DOHH2 (cell line): ENCODE data around the gene ARTN.

Experiments
- H3F3A ChIP-seq: fragments of 200-600 bp; sonication (generic), shearing (Covaris generic); 2 replicates; pipeline ENCODE4 v1.6.0; 2016; ENCODE audit warnings: antibody characterized with exemption, mild to moderate bottlenecking; ENCODE audit not compliant: control insufficient read depth, insufficient read depth
- H3K27ac ChIP-seq: fragments of 200-600 bp; sonication (generic); 2 replicates; pipeline ENCODE4 v1.5.1; 2014; ENCODE audit warnings: low read depth, mild to moderate bottlenecking, low read length, moderate library complexity
- H3K27me3 ChIP-seq: fragments of 200-600 bp; sonication (generic); 2 replicates; pipeline ENCODE4 v1.6.1; 2014; ENCODE audit warnings: mild to moderate bottlenecking, low read length, mixed read lengths; ENCODE audit not compliant: control insufficient read depth
- H3K36me3 ChIP-seq: fragments of 200-600 bp; sonication (generic); 2 replicates; pipeline ENCODE4 v1.6.1; 2014; ENCODE audit warnings: mild to moderate bottlenecking, low read length, moderate library complexity, mixed read lengths; ENCODE audit not compliant: control insufficient read depth
- H3K4me1 ChIP-seq: fragments of 200-600 bp; sonication (generic); 2 replicates; pipeline ENCODE4 v1.6.1; 2014; ENCODE audit warnings: mild to moderate bottlenecking, low read length, mixed read lengths; ENCODE audit not compliant: control insufficient read depth
- H3K4me2 ChIP-seq: fragments of 200-600 bp; sonication (generic); 2 replicates; pipeline ENCODE4 v1.6.0; 2014; ENCODE audit warnings: mild to moderate bottlenecking, low read length, moderate library complexity
- H3K4me3 ChIP-seq: fragments of 200-600 bp; sonication (generic); 2 replicates; pipeline ENCODE4 v1.5.1; 2014; ENCODE audit warnings: mild to moderate bottlenecking, low read length, mixed read lengths
- H3K79me2 ChIP-seq: fragments of 200-600 bp; sonication (generic); 2 replicates; pipeline ENCODE4 v1.6.1; 2014; ENCODE audit warnings: mild to moderate bottlenecking, low read length, mixed read lengths; ENCODE audit not compliant: control insufficient read depth
- H3K9me2 ChIP-seq: fragments of 200-600 bp; sonication (generic); replicated peaks from 2 replicates; pipeline ENCODE4 v1.6.1; 2014; ENCODE audit warnings: mild to moderate bottlenecking, low read length, mixed read lengths; ENCODE audit not compliant: control insufficient read depth
- H3K9me3 ChIP-seq: fragments of 200-600 bp; sonication (generic); 2 replicates; pipeline ENCODE4 v1.6.1; 2014; ENCODE audit warnings: antibody characterized with exemption, low read length, mixed read lengths; ENCODE audit not compliant: control insufficient read depth, insufficient read depth
- H4K20me1 ChIP-seq: fragments of 200-600 bp; sonication (generic); 2 replicates; pipeline ENCODE4 v1.6.0; 2014; ENCODE audit warnings: low read depth, mild to moderate bottlenecking, antibody characterized with exemption, low read length, moderate library complexity; ENCODE audit not compliant: control insufficient read depth, insufficient read depth
- EZH2phosphoT487 ChIP-seq: fragments of 200-600 bp; sonication (generic); IDR thresholded peaks from 2 replicates; pipeline ENCODE4 v1.6.1; 2017; ENCODE audit warnings: borderline replicate concordance, mild to moderate bottlenecking, antibody characterized with exemption, low read length, moderate library complexity, mixed read lengths
- TF ChIP-seq, protein P1 (sequence below): fragments of 200-600 bp; sonication (generic); IDR thresholded peaks from one replicate; pipeline ENCODE4 v1.5.1; 2014; ENCODE audit warnings: antibody characterized with exemption, mild to moderate bottlenecking, low read depth, low read length; ENCODE audit not compliant: poor library complexity, severe bottlenecking

The ARTN gene

DNA sequence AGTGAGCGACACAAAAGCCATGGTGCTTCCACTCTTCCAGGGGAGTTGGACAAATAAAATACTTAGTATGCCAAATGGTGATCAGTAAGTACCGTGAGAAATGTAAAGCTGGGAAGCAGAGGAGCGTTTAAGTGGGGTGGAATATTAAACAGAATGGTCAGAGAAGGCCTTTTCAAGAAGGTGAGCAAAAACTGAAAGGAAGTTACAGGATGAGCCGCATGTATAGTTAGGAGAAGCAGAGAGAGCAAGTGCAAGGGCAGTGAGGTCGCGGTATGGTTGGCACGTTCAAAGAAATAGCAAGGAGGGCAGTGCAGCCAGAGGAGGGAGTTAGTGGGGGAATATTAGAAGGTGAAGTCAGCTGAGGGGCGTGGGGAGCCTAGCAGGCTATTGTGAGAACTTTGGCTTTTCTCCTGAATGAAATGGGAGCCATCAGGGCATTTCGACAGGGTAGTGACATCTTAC, 40.4 kb downstream of the ARTN start:
- peak overlapping the region; percentile 65 for H3K27ac ChIP-seq

DNA sequence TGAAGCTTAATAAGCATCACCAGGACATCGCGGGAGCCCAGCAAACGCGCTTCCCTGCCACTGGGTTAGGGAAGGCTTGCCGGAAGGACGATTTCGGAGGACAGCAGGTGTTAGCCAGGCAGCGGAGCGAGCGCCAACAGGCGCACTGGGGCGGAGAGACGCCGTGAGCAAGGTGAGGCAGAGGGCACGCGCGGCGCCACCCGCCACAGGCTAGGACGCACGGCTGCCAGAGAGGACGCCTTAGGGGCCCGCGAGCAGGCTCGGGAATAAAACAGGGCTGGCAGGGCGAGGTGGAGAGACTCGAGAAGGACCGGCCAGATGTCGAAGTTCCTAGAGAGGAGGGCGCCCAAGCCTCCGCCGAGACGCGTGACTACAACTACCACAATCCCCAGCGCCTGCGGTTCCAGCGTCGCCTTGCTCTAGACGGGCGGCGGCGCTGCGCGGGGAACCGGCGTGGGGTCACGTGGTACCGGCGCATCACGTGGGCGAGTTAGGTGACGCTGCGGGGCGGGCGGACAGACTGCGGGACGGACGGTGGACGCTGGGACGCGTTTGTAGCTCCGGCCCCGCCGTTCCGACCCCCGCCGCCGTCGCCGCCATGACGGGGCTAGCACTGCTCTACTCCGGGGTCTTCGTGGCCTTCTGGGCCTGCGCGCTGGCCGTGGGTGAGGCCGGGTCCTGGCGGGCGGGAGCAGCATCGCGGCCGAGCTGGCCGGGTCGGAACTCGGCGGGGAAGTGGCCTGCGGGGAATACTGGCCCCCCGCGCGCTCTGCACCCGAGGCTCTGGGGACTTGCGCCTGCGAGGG, 41.0 kb downstream of the ARTN start, which contains the start of gene ATP6V0B:
Gene ATP6V0B (plus strand): TSS at position 518 of the 806 bp plus-strand sequence. CDS start 81 bp downstream, at position 599.
- Histone ChIP-seq H3K36me3 (peaks cover 71% of the 10 kb centered on the region), H3K4me2 (peak within 1 kb of the TSS; percentile 78), H3K9me3 (no peaks in the 10 kb centered on the region), H3F3A (peaks cover 20% of the 10 kb centered on the region), H3K27me3 (no peaks in the 10 kb centered on the region), H3K79me2 (peaks cover 62% of the 10 kb centered on the region), H3K4me3 (peak within 1 kb of the TSS; percentile 86), H3K9me2 (no peaks in the 10 kb centered on the region), H3K27ac (peak within 1 kb of the TSS; percentile 65), H4K20me1 (peaks cover 10% of the 10 kb centered on the region; the same call in 1 of the 2 replicates), H3K4me1 (peaks cover 53% of the 10 kb centered on the region)
- TF ChIP-seq, protein P1, sequence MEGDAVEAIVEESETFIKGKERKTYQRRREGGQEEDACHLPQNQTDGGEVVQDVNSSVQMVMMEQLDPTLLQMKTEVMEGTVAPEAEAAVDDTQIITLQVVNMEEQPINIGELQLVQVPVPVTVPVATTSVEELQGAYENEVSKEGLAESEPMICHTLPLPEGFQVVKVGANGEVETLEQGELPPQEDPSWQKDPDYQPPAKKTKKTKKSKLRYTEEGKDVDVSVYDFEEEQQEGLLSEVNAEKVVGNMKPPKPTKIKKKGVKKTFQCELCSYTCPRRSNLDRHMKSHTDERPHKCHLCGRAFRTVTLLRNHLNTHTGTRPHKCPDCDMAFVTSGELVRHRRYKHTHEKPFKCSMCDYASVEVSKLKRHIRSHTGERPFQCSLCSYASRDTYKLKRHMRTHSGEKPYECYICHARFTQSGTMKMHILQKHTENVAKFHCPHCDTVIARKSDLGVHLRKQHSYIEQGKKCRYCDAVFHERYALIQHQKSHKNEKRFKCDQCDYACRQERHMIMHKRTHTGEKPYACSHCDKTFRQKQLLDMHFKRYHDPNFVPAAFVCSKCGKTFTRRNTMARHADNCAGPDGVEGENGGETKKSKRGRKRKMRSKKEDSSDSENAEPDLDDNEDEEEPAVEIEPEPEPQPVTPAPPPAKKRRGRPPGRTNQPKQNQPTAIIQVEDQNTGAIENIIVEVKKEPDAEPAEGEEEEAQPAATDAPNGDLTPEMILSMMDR: peak; percentile 5
- TF ChIP-seq EZH2phosphoT487: no peak

More for the DNA sequence above, 40.4 kb downstream of the ARTN start:
- Histone ChIP-seq H3K9me3 (no peaks in the 10 kb centered on the region), H3K79me2 (peaks cover 58% of the 10 kb centered on the region), H3K4me3 (peak overlapping the region; percentile 86), H3K36me3 (peaks cover 71% of the 10 kb centered on the region), H3K4me2 (peak overlapping the region; percentile 78), H3K9me2 (no peaks in the 10 kb centered on the region), H3K27me3 (no peaks in the 10 kb centered on the region), H3F3A (peaks cover 20% of the 10 kb centered on the region), H3K4me1 (peaks cover 57% of the 10 kb centered on the region), H4K20me1 (peaks cover 10% of the 10 kb centered on the region; the same call in 1 of the 2 replicates)
- TF ChIP-seq EZH2phosphoT487: no peak
- TF ChIP-seq, protein P1: no peak

DNA sequence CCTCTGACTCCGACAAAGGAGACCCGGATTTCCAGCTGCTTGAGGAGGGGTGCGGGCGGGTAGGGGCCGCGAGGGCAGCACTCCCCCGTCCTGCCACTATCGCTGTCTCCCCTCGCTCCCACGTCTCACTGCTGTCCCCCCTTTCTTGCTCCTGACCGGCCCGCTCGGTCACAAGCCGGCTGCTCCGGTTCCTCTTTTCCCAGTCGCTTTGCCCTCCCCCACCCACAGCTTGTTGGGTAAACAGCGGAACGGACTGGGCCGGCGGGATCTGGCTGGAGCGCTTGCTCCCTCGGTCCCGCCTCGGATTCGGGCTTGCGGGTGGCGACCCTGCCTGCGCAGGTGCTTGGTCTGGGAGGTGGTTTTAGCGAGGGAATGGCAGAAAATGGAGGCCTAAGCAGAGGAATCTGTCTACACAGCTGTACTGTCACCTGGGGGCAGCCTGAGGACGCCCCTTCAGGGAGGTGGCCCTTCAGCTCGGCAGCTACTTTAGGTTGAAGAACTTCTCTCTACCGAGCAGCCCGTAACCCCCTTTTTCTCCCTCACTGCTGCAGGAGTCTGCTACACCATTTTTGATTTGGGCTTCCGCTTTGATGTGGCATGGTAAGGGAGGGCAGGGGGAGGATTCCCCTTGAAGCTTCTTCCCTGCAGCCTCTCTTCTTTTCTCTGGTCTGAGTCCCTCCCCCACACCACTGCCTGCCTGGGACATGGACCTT, 41.8 kb downstream of the ARTN start:
- Histone ChIP-seq H3K36me3 (peaks cover 73% of the 10 kb centered on the region), H3K4me1 (peaks cover 61% of the 10 kb centered on the region), H3K9me3 (no peaks in the 10 kb centered on the region), H3K79me2 (peaks cover 63% of the 10 kb centered on the region), H3K4me3 (peak overlapping the region; percentile 86), H3K27me3 (no peaks in the 10 kb centered on the region), H3K9me2 (no peaks in the 10 kb centered on the region), H4K20me1 (peaks cover 10% of the 10 kb centered on the region; the same call in 1 of the 2 replicates), H3K27ac (peak overlapping the region; percentile 65), H3F3A (peaks cover 20% of the 10 kb centered on the region), H3K4me2 (peak overlapping the region; percentile 78)
- TF ChIP-seq EZH2phosphoT487: no peak
- TF ChIP-seq, protein P1: no peak
